Neuronal stem cell (in vitro differentiated cells): ENCODE results near the gene RPS28.
"Not testable (repeated sequence)": the region's sequence is repeated elsewhere in the genome, so short reads cannot be mapped to it uniquely, and the experiment has no call there.

Experiments used
- DNase-seq: peaks from one replicate; pipeline ENCODE4 v3.0.0-alpha.2; 2013; ENCODE audit warnings: low spot score
- H2AFZ ChIP-seq: one replicate; pipeline ENCODE4 v1.6.1; 2013; ENCODE audit warnings: mild to moderate bottlenecking, low read length, inconsistent platforms
- H2AK5ac ChIP-seq: 2 replicates; pipeline ENCODE4 v1.6.1; 2013; ENCODE audit warnings: low read depth, mild to moderate bottlenecking, inconsistent platforms, low read length, moderate library complexity, mixed read lengths
- H2BK120ac ChIP-seq: 2 replicates; pipeline ENCODE4 v1.6.1; 2013; ENCODE audit warnings: low read depth, mild to moderate bottlenecking, inconsistent platforms, low read length, moderate library complexity, mixed read lengths
- H2BK12ac ChIP-seq: one replicate; pipeline ENCODE4 v1.6.1; 2013; ENCODE audit warnings: low read length, inconsistent platforms
- H2BK15ac ChIP-seq: 2 replicates; pipeline ENCODE4 v1.6.1; 2013; ENCODE audit warnings: mild to moderate bottlenecking, low read length, inconsistent platforms, mixed read lengths
- H2BK5ac ChIP-seq: one replicate; pipeline ENCODE4 v1.6.1; 2013; ENCODE audit warnings: inconsistent platforms, mild to moderate bottlenecking, low read length, moderate library complexity
- H3K14ac ChIP-seq: one replicate; pipeline ENCODE4 v1.6.1; 2013; ENCODE audit warnings: low read length, inconsistent platforms
- H3K18ac ChIP-seq: 2 replicates; pipeline ENCODE4 v1.6.1; 2013; ENCODE audit warnings: low read length, inconsistent platforms
- H3K23ac ChIP-seq: 2 replicates; pipeline ENCODE4 v1.6.1; 2013; ENCODE audit warnings: low read depth, mild to moderate bottlenecking, mixed read lengths, low read length, inconsistent platforms; ENCODE audit not compliant: poor library complexity
- H3K27ac ChIP-seq: replicated peaks from 3 replicates; pipeline ENCODE4 v1.5.1; 2013; ENCODE audit warnings: low read length, inconsistent platforms
- H3K27me3 ChIP-seq, 3 experiments: 2 replicates each; pipeline ENCODE4 v1.6.1; 2013; ENCODE audit warnings: low read length in 3 of 3, mild to moderate bottlenecking in 2 of 3, inconsistent platforms in 1 of 3, low read depth in 1 of 3, mixed read lengths in 1 of 3, moderate library complexity in 1 of 3; ENCODE audit not compliant: control insufficient read depth in 3 of 3, insufficient read depth in 3 of 3
- H3K36me3 ChIP-seq, 2 donors: replicated peaks in 1 of 2; 2 replicates each; pipeline ENCODE4 v1.6.1; 2013; ENCODE audit warnings: low read length in 2 of 2; ENCODE audit not compliant: control insufficient read depth in 2 of 2, insufficient read depth in 2 of 2
- H3K4ac ChIP-seq: 2 replicates; pipeline ENCODE4 v1.6.1; 2013; ENCODE audit warnings: inconsistent platforms, mild to moderate bottlenecking, low read length, moderate library complexity
- H3K4me1 ChIP-seq, 2 donors: 1 replicate in 1 of 2; 2 replicates in 1 of 2; pipeline ENCODE4 v1.6.1; 2013; ENCODE audit warnings: low read length in 2 of 2, low read depth in 1 of 2; ENCODE audit not compliant: control insufficient read depth in 2 of 2, insufficient read depth in 1 of 2
- H3K4me2 ChIP-seq: one replicate; pipeline ENCODE4 v1.6.1; 2013; ENCODE audit warnings: mild to moderate bottlenecking, low read length, inconsistent platforms; ENCODE audit not compliant: insufficient read depth, poor library complexity, severe bottlenecking
- H3K4me3 ChIP-seq, 2 donors: 2 replicates each; pipeline ENCODE4 v1.5.1; 2013; ENCODE audit warnings: low read length in 2 of 2, mild to moderate bottlenecking in 2 of 2, inconsistent platforms in 1 of 2, moderate library complexity in 1 of 2
- H3K79me1 ChIP-seq: one replicate; pipeline ENCODE4 v1.6.1; 2013; ENCODE audit warnings: low read depth, mild to moderate bottlenecking, inconsistent platforms, low read length, moderate library complexity
- H3K9ac ChIP-seq: one replicate; pipeline ENCODE4 v1.6.1; 2013; ENCODE audit warnings: mild to moderate bottlenecking, low read depth, low read length, inconsistent platforms; ENCODE audit not compliant: poor library complexity
- H3K9me3 ChIP-seq, 2 donors: replicated peaks in 1 of 2; 2 replicates each; pipeline versions ENCODE3 to v1.6.1; 2013; ENCODE audit warnings: low read length in 2 of 2, mild to moderate bottlenecking in 2 of 2, inconsistent platforms in 1 of 2, low read depth in 1 of 2, mixed read lengths in 1 of 2, moderate library complexity in 1 of 2; ENCODE audit not compliant: control insufficient read depth in 2 of 2, insufficient read depth in 1 of 2
- H4K8ac ChIP-seq: one replicate; pipeline ENCODE4 v1.6.1; 2013; ENCODE audit warnings: low read depth, mild to moderate bottlenecking, inconsistent platforms, low read length, moderate library complexity
- H4K91ac ChIP-seq: one replicate; pipeline ENCODE4 v1.6.1; 2013; ENCODE audit warnings: low read length, low read depth, mild to moderate bottlenecking, inconsistent platforms; ENCODE audit not compliant: poor library complexity
- WGBS, 2 donors: extraction: QIAGEN DNeasy Blood & Tissue Kit; methylation state at CpG; one replicate each; pipeline ENCODE4 v1.1.7; 2013; ENCODE audit warnings: missing lambda C conversion rate in 2 of 2, mixed read lengths in 1 of 2; ENCODE audit not compliant: insufficient read length in 2 of 2, insufficient replicate concordance in 1 of 2; ENCODE audit errors: extremely low coverage in 2 of 2; 5-methylcytosine and 5-hydroxymethylcytosine counted together

RPS28 gene

GRCh38 chr19:8340341-8341096 lies 19.2 kb downstream of the RPS28 start:
- H3K27me3 ChIP-seq: peaks cover 6 to 63% (median 42%) of the 10 kb centered on the region in 3 experiments
- no peak overlapping the region for H2BK120ac ChIP-seq
- DNase-seq: no peak
- H3K18ac ChIP-seq: peak overlapping the region; percentile 44
- H3K9me3 ChIP-seq: no peaks in the 10 kb centered on the region
- H3K27ac ChIP-seq: no peak overlapping the region
- no peak overlapping the region for H4K91ac ChIP-seq
- H2BK5ac ChIP-seq: no peak overlapping the region
- H2BK15ac ChIP-seq: no peak overlapping the region
- H3K4me1 ChIP-seq: peaks cover 4 to 6% of the 10 kb centered on the region in 2 donors
- peak overlapping the region; percentile 64 for H2AFZ ChIP-seq
- H3K23ac ChIP-seq: no peak overlapping the region
- H4K8ac ChIP-seq: no peak overlapping the region
- no peaks in the 10 kb centered on the region for H3K79me1 ChIP-seq
- H3K4me2 ChIP-seq: no peak overlapping the region
- no peak overlapping the region for H3K4ac ChIP-seq
- peak overlapping the region; percentile 78 for H2BK12ac ChIP-seq
- no peak overlapping the region for H3K4me3 ChIP-seq
- peak overlapping the region; percentile 16 for H3K9ac ChIP-seq
- no peak overlapping the region for H2AK5ac ChIP-seq
- H3K14ac ChIP-seq: no peak overlapping the region
- no CpG with 5 or more reads among the region's 15 CpGs for WGBS, 2 donors
- no peaks in the 10 kb centered on the region for H3K36me3 ChIP-seq

- DNase-seq, H4K8ac ChIP-seq, H3K4ac ChIP-seq, H3K9me3 ChIP-seq, H4K91ac ChIP-seq, H3K4me3 ChIP-seq, H3K4me2 ChIP-seq, H3K4me1 ChIP-seq, H3K27ac ChIP-seq, H3K14ac ChIP-seq, H3K23ac ChIP-seq, H3K36me3 ChIP-seq, H2BK15ac ChIP-seq, H2AK5ac ChIP-seq, H2BK5ac ChIP-seq, H2BK12ac ChIP-seq, H2AFZ ChIP-seq, H2BK120ac ChIP-seq, H3K79me1 ChIP-seq, H3K18ac ChIP-seq, H3K9ac ChIP-seq: not testable (repeated sequence)
- peaks cover 5 to 54% (median 34%) of the 10 kb centered on the region in 3 experiments for H3K27me3 ChIP-seq
- WGBS, 2 donors: no CpG with 5 or more reads among the region's 4 CpGs
Observed at GRCh38 chr19:8341504-8341903, 20.2 kb downstream of the RPS28 start.

- Histone ChIP-seq H2AFZ (peak overlapping the region; percentile 35), H3K79me1 (no peaks in the 10 kb centered on the region), H3K4me1 (peaks cover 4 to 6% of the 10 kb centered on the region in 2 donors), H3K27me3 (peaks cover 5 to 49% (median 31%) of the 10 kb centered on the region in 3 experiments), H3K4ac (no peak overlapping the region), H4K91ac (no peak overlapping the region), H2BK5ac (no peak overlapping the region), H3K27ac (no peak overlapping the region), H3K4me2 (no peak overlapping the region), H3K23ac (peak overlapping the region; percentile 60), H3K14ac (no peak overlapping the region), H2BK12ac (no peak overlapping the region), H3K9ac (peak overlapping the region; percentile 27), H2BK120ac (no peak overlapping the region), H3K36me3 (no peaks in the 10 kb centered on the region), H3K4me3 (no peak overlapping the region), H4K8ac (no peak overlapping the region), H3K9me3 (no peaks in the 10 kb centered on the region), H2BK15ac (no peak overlapping the region), H2AK5ac (no peak overlapping the region), H3K18ac (no peak overlapping the region)
- WGBS, 2 donors: no CpG with 5 or more reads among the region's 14 CpGs
- no peak for DNase-seq
Observed at GRCh38 chr19:8342316-8342683, 21.0 kb downstream of the RPS28 start.

DNA sequence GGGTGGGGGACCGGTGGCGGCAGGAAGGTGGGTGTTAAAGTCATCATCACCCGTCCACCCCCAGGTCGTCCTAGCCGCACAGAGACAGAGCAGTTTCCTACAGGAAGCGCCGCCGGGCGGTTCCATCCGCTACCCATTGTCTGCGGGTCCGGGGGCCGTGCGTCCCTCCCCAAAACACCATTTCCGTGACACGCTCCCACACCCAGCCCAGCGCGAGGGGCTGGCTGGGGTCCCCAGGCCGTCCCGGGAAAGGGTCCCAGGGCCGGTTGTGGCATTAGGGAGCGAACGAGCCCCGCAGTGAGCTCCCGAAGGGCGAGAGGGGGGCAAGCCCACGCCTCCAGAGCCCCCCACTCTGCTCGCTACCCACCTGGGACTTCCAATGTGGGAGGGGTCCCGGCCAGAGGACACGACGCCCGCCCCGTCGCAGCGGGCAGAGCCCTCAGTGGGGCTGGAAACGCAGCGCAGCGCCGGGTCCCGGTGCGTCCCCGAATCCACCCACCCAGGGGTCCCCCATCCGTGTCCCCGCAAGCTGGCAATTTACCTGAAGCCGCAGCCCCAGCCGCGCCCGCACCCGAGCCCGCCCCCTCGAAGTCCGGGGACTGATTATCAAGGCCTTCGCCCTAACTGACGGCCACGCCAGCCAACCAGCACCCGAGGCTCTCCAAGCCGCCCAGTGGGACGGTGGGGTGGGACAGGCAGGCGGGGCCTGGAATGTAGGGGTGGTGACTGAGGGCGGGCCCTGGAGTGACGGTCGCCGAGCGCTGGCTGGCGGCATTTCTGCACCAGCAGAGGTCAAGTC lies 21.6 kb downstream of the RPS28 start, which contains the start of gene KANK3:
TSS of gene KANK3 (minus strand) at position 579 of the 799 bp plus-strand sequence. CDS start 5,434 bp downstream, outside the sequence.
- no peak within 1 kb of the TSS for H2BK15ac ChIP-seq
- no peak within 1 kb of the TSS for H2BK120ac ChIP-seq
- no peak within 1 kb of the TSS for H2BK5ac ChIP-seq
- peaks cover 5 to 45% (median 29%) of the 10 kb centered on the region in 3 experiments for H3K27me3 ChIP-seq
- H3K4me3 ChIP-seq: peak within 1 kb of the TSS; percentile 26 to 72
- H3K4me2 ChIP-seq: peak within 1 kb of the TSS; percentile 66
- H3K4me1 ChIP-seq: peaks cover 4 to 6% of the 10 kb centered on the region in 2 donors
- peak; percentile 86 for DNase-seq
- peak within 1 kb of the TSS; percentile 63 for H2AK5ac ChIP-seq
- H3K4ac ChIP-seq: peak within 1 kb of the TSS; percentile 66
- no peak within 1 kb of the TSS for H4K8ac ChIP-seq
- no peaks in the 10 kb centered on the region for H3K79me1 ChIP-seq
- peak within 1 kb of the TSS; percentile 89 for H3K18ac ChIP-seq
- H3K36me3 ChIP-seq: no peaks in the 10 kb centered on the region
- H3K9ac ChIP-seq: peak within 1 kb of the TSS; percentile 27
- no peak within 1 kb of the TSS for H3K27ac ChIP-seq
- peak within 1 kb of the TSS; percentile 82 for H3K14ac ChIP-seq
- no CpG with 5 or more reads among the region's 65 CpGs for WGBS, 2 donors
- peak within 1 kb of the TSS; percentile 73 for H3K23ac ChIP-seq
- H2AFZ ChIP-seq: peak within 1 kb of the TSS; percentile 86
- no peak within 1 kb of the TSS for H4K91ac ChIP-seq
- H2BK12ac ChIP-seq: peak within 1 kb of the TSS; percentile 73
- no peaks in the 10 kb centered on the region for H3K9me3 ChIP-seq
